SK-N-SH treated with all-trans-retinoic acid at 6 μM for 48 hours (cell line): ENCODE data around the gene RNASEH2C.

ENCODE experiments used
- ATAC-seq: fragments of 200-7000 bp; cut with Tn5 transposase; 3 replicates; pipeline ENCODE4 v1.9.1; 2020; ENCODE audit warnings: mild to moderate bottlenecking, moderate library complexity
- ARNTL ChIP-seq: fragments of 450-650 bp; formaldehyde crosslinking; IDR thresholded peaks from 2 replicates; pipeline ENCODE4 v1.5.0; 2020; ENCODE audit warnings: low read depth, mild to moderate bottlenecking, moderate library complexity, borderline replicate concordance
- ESRRG ChIP-seq: fragments of 250-450 bp; sonication (Bioruptor Pico); IDR thresholded peaks from 2 replicates; pipeline ENCODE4 v1.6.1; 2021; ENCODE audit warnings: mild to moderate bottlenecking
- GLIS3 ChIP-seq: fragments of 250-450 bp; sonication (Bioruptor Pico); IDR thresholded peaks from 2 replicates; pipeline ENCODE4 v1.5.0; 2020; ENCODE audit warnings: mild to moderate bottlenecking, moderate library complexity
- OSR1 ChIP-seq: fragments of 250-450 bp; sonication (Bioruptor Pico); IDR thresholded peaks from 2 replicates; pipeline ENCODE4 v1.8.0; 2022; ENCODE audit warnings: moderate library complexity, mild to moderate bottlenecking, inconsistent platforms
- PPARA ChIP-seq: fragments of 250-450 bp; sonication (Bioruptor Pico); IDR thresholded peaks from 2 replicates; pipeline ENCODE4 v1.5.0; 2020; ENCODE audit warnings: mild to moderate bottlenecking, borderline replicate concordance
- RARB ChIP-seq: fragments of 250-450 bp; sonication (Bioruptor Pico); IDR thresholded peaks from 2 replicates; pipeline ENCODE4 v1.8.0; 2021; ENCODE audit warnings: mild to moderate bottlenecking, moderate library complexity
- SNAI2 ChIP-seq: fragments of 250-450 bp; sonication (Bioruptor Pico); IDR thresholded peaks from 2 replicates; pipeline ENCODE4 v1.5.0; 2020; ENCODE audit warnings: mild to moderate bottlenecking, moderate library complexity
- TCF4 ChIP-seq: fragments of 250-450 bp; sonication (Bioruptor Pico); IDR thresholded peaks from 2 replicates; pipeline ENCODE4 v1.8.0; 2021; ENCODE audit warnings: mild to moderate bottlenecking, moderate library complexity, borderline replicate concordance
- TOX ChIP-seq: fragments of 250-450 bp; sonication (Bioruptor Pico); IDR thresholded peaks from 2 replicates; pipeline ENCODE4 v1.8.0; 2021; ENCODE audit warnings: mild to moderate bottlenecking, moderate library complexity, borderline replicate concordance
- TSHZ2 ChIP-seq: fragments of 250-450 bp; sonication (Bioruptor Pico); IDR thresholded peaks from 2 replicates; pipeline ENCODE4 v1.5.0; 2020; ENCODE audit warnings: mild to moderate bottlenecking, moderate library complexity
- ZC3H10 ChIP-seq: fragments of 250-450 bp; sonication (Bioruptor Pico); IDR thresholded peaks from 2 replicates; pipeline ENCODE4 v1.5.1; 2021; ENCODE audit warnings: mild to moderate bottlenecking, moderate library complexity
- ZFP3 ChIP-seq: fragments of 250-450 bp; sonication (Bioruptor Pico); IDR thresholded peaks from 2 replicates; pipeline ENCODE4 v1.5.0; 2020; ENCODE audit warnings: mild to moderate bottlenecking, moderate library complexity
- ZFP30 ChIP-seq: fragments of 450-650 bp; formaldehyde crosslinking; IDR thresholded peaks from 2 replicates; pipeline ENCODE4 v1.5.0; 2022; ENCODE audit warnings: mild to moderate bottlenecking, moderate library complexity
- ZNF565 ChIP-seq: fragments of 450-650 bp; formaldehyde crosslinking; conservative IDR thresholded peaks from 2 replicates; pipeline ENCODE4 v1.5.0; 2020; ENCODE audit warnings: low read depth, mild to moderate bottlenecking, moderate library complexity
- ZNF8 ChIP-seq: fragments of 450-650 bp; formaldehyde crosslinking; IDR thresholded peaks from 2 replicates; pipeline ENCODE4 v1.5.0; 2020; ENCODE audit warnings: mild to moderate bottlenecking, moderate library complexity
- TF ChIP-seq, protein P1 (sequence below): fragments of 250-450 bp; sonication (Bioruptor Pico); IDR thresholded peaks from 2 replicates; pipeline ENCODE4 v1.8.0; 2020; ENCODE audit warnings: mild to moderate bottlenecking, moderate library complexity, borderline replicate concordance
- TF ChIP-seq, protein P2 (sequence below): fragments of 250-450 bp; sonication (Bioruptor Pico); IDR thresholded peaks from 2 replicates; pipeline ENCODE4 v1.5.1; 2020; ENCODE audit warnings: low read depth, mild to moderate bottlenecking, moderate library complexity

The RNASEH2C gene

DNA sequence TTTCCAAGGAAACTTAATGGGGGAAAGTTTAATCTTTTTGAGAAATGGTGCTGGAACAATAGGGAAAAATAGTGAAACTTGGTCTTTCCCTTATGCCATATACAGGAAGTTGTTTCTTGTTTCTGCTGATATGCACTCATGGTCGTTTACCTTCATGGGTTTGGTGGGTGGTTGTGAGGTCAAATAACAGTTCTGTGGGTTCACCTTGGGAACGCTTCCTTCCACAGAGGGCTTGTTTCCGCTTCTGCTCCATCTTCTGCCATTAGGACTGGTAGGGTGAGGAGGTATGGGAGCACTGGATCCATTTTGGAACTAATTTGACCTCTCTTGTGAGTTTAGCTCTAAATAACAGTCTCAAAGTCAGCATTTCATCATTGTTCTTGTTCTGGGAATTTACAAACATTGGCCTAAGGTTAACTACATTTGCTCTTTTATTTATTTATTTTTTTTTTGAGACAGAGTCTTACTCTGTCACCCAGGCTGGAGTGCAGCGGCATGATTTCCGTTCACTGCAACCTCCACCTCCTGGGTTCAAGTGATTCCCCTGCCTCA is 40.3 kb downstream of the RNASEH2C start:
- no peak for ATAC-seq
- TF ChIP-seq TCF4 (CRISPR knock-in tag) = no peak
- no peak for TF ChIP-seq ZFP3 (CRISPR knock-in tag)
- TF ChIP-seq OSR1 (CRISPR knock-in tag) = no peak
- TF ChIP-seq ESRRG (CRISPR knock-in tag) = no peak
- TF ChIP-seq, protein P1, sequence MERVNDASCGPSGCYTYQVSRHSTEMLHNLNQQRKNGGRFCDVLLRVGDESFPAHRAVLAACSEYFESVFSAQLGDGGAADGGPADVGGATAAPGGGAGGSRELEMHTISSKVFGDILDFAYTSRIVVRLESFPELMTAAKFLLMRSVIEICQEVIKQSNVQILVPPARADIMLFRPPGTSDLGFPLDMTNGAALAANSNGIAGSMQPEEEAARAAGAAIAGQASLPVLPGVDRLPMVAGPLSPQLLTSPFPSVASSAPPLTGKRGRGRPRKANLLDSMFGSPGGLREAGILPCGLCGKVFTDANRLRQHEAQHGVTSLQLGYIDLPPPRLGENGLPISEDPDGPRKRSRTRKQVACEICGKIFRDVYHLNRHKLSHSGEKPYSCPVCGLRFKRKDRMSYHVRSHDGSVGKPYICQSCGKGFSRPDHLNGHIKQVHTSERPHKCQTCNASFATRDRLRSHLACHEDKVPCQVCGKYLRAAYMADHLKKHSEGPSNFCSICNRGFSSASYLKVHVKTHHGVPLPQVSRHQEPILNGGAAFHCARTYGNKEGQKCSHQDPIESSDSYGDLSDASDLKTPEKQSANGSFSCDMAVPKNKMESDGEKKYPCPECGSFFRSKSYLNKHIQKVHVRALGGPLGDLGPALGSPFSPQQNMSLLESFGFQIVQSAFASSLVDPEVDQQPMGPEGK (CRISPR knock-in tag) = no peak
- TF ChIP-seq TOX = no peak
- TF ChIP-seq, protein P2, sequence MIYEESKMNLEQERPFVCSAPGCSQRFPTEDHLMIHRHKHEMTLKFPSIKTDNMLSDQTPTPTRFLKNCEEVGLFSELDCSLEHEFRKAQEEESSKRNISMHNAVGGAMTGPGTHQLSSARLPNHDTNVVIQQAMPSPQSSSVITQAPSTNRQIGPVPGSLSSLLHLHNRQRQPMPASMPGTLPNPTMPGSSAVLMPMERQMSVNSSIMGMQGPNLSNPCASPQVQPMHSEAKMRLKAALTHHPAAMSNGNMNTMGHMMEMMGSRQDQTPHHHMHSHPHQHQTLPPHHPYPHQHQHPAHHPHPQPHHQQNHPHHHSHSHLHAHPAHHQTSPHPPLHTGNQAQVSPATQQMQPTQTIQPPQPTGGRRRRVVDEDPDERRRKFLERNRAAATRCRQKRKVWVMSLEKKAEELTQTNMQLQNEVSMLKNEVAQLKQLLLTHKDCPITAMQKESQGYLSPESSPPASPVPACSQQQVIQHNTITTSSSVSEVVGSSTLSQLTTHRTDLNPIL (CRISPR knock-in tag) = no peak
- TF ChIP-seq GLIS3 (CRISPR knock-in tag) = no peak
- TF ChIP-seq TSHZ2 (CRISPR knock-in tag) = no peak
- TF ChIP-seq ZFP30 (CRISPR knock-in tag) = no peak
- no peak for TF ChIP-seq ZC3H10 (CRISPR knock-in tag)

DNA sequence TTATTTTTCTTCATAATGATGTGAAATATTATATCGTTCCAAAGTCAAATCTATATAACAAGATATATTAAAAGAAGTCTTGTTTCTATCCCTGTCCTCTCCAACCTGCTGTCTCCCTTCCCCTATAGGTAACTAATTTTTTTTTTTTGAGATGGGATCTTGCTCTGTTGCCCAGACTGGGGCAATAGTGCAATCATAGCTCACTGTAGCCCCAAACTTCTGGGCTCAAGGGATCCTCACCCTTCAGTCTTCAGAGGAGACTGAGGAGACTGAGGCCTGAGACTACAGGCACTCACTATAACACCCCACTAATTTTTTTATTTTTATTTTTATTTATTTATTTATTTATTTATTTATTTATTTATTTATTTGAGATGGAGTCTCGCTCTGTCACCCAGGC is 47.6 kb downstream of the RNASEH2C start:
- TF ChIP-seq TOX (no peak), TSHZ2 (CRISPR knock-in tag) (no peak)
- TF ChIP-seq, protein P1 (CRISPR knock-in tag) = no peak
- no peak for ATAC-seq

DNA sequence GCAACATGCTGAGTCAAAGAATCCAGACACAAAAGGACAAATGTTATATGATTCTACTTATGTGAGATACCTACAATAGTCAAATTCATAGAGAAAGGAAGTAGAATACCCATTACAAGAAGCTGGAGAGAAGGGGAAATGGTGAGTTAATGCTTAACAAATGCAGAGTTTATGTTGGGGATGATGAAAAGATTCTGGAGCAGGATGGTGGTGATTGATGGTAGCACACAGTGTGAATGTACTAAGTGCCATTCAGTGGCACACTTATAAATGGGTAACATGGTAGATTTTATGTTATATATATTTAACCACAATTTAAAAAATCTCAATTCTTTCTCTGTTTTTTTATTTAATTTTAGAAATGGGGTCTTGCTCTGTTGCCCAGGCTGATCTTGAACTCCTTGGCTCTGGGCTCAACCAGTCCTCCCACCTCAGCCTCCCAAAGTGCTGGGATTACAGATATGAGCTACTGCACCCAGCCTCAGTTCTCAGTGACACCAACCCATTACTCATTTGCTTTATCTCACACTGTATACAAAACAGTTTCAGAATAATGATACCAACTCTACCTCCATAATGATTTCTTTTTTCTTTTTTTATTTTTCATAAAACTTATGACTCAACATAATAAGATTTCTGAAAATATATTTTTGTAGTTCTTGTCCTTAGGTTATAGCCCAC is 48.3 kb downstream of the RNASEH2C start:
- ATAC-seq = no peak
- TF ChIP-seq PPARA (CRISPR knock-in tag) = no peak
- TF ChIP-seq GLIS3 (CRISPR knock-in tag) = no peak
- TF ChIP-seq, protein P2 (CRISPR knock-in tag) = no peak
- TF ChIP-seq TSHZ2 (CRISPR knock-in tag) = no peak
- TF ChIP-seq, protein P1 (CRISPR knock-in tag) = no peak
- TF ChIP-seq ZFP3 (CRISPR knock-in tag) = no peak
- no peak for TF ChIP-seq SNAI2 (CRISPR knock-in tag)
- no peak for TF ChIP-seq RARB (CRISPR knock-in tag)
- TF ChIP-seq ZNF8 (CRISPR knock-in tag) = no peak
- TF ChIP-seq ARNTL (CRISPR knock-in tag) = no peak
- TF ChIP-seq ZNF565 (CRISPR knock-in tag) = no peak
- no peak for TF ChIP-seq TOX
